Fibroblast of villous mesenchyme (primary cell): Measurements from ENCODE around the gene MIEF2. TPM values are rescaled to one million over a fixed set of nuclear protein-coding genes. Genes with fewer than 3 reads are reported as not detected.

ENCODE experiments used
- DNase-seq: peaks from one replicate; pipeline ENCODE4 v3.0.0-alpha.2; 2010; ENCODE audit warnings: low read depth
- H3K4me3 ChIP-seq: 2 replicates; pipeline ENCODE4 v1.5.1; 2011; ENCODE audit warnings: low read depth, mild to moderate bottlenecking, low read length
- CTCF ChIP-seq: IDR thresholded peaks from 2 replicates; pipeline ENCODE4 v1.5.1; 2012; ENCODE audit warnings: low read depth, mild to moderate bottlenecking, low read length; ENCODE audit not compliant: insufficient read depth
- total RNA-seq: library from RNA; depleted of rRNA; stranded (reverse); fragments of >200 nt; gene quantifications from 2 replicates; pipeline ENCODE4 v1.2.3, GENCODE V29; 2012

MIEF2 gene
- total RNA-seq, 1 donor, result 16.4 TPM

GRCh38 chr17:18254888-18255649 is 5.4 kb upstream of the MIEF2 start:
- no peak overlapping the region for H3K4me3 ChIP-seq
- DNase-seq, result no peak
- TF ChIP-seq CTCF, result no peak

GRCh38 chr17:18256351-18256750 is 4.1 kb upstream of the MIEF2 start:
- H3K4me3 ChIP-seq, result no peak overlapping the region
- no peak for DNase-seq
- no peak for TF ChIP-seq CTCF

GRCh38 chr17:18256776-18257175 is 3.7 kb upstream of the MIEF2 start:
- peak overlapping the region; percentile 83 for H3K4me3 ChIP-seq
- TF ChIP-seq CTCF, result no peak
- no peak for DNase-seq

GRCh38 chr17:18257268-18257981 is 3.0 kb upstream of the MIEF2 start:
- no peak for TF ChIP-seq CTCF
- peak overlapping the region; percentile 83 for H3K4me3 ChIP-seq
- DNase-seq, result no peak

GRCh38 chr17:18257982-18258355 is 2.5 kb upstream of the MIEF2 start:
- peak overlapping the region; percentile 83 for H3K4me3 ChIP-seq
- no peak for TF ChIP-seq CTCF
- DNase-seq, result peak; percentile 73

- peak; percentile 47 for DNase-seq
Measured at GRCh38 chr17:18258356-18259038, 2.0 kb upstream of the MIEF2 start, which contains the start of gene FLII. TSS of gene FLII (minus strand) at chr17:18258738. CDS start at chr17:18258690, 48 bp downstream.

More at GRCh38 chr17:18258356-18259038, 2.0 kb upstream of the MIEF2 start, which contains the start of gene FLII:
- no peak for TF ChIP-seq CTCF
- H3K4me3 ChIP-seq, result peak within 1 kb of the TSS; percentile 83
